Mucosa of stomach (tissue), 1 donor: Measurements from ENCODE around the gene TBX10.
A peak's percentile ranks its signal among the peaks of the same experiment; 100 is the strongest.
"Not testable (repeated sequence)": the region's sequence is repeated elsewhere in the genome, so short reads cannot be mapped to it uniquely, and the experiment has no call there.

Experiments used
- H3K27me3 ChIP-seq: one replicate; pipeline ENCODE4 v1.7.0; 2013; ENCODE audit warnings: mild to moderate bottlenecking, low read length; ENCODE audit not compliant: control insufficient read depth, insufficient read depth
- H3K36me3 ChIP-seq: one replicate; pipeline ENCODE4 v1.7.0; 2013; ENCODE audit warnings: low read length; ENCODE audit not compliant: control insufficient read depth, insufficient read depth
- H3K4me1 ChIP-seq: one replicate; pipeline ENCODE4 v1.7.0; 2013; ENCODE audit warnings: mild to moderate bottlenecking, low read length; ENCODE audit not compliant: control insufficient read depth, insufficient read depth
- H3K4me3 ChIP-seq: one replicate; pipeline ENCODE4 v1.7.0; 2013; ENCODE audit warnings: low read length
- H3K9ac ChIP-seq: one replicate; pipeline ENCODE4 v1.7.0; 2013; ENCODE audit warnings: mild to moderate bottlenecking, low read length, moderate library complexity
- H3K9me3 ChIP-seq: one replicate; pipeline ENCODE4 v1.7.0; 2013; ENCODE audit warnings: mild to moderate bottlenecking, low read length, moderate library complexity; ENCODE audit not compliant: control insufficient read depth
- donor health status: Pancreatic carcinoma.

The TBX10 gene

GRCh38 chr11:67631411-67631810, 8.2 kb downstream of the TBX10 start:
- no peak overlapping the region for H3K4me3 ChIP-seq
- H3K27me3 ChIP-seq, result no peaks in the 10 kb centered on the region
- H3K36me3 ChIP-seq, result no peaks in the 10 kb centered on the region
- H3K9me3 ChIP-seq, result no peaks in the 10 kb centered on the region
- H3K9ac ChIP-seq, result peak overlapping the region; percentile 79
- H3K4me1 ChIP-seq, result peaks cover 47% of the 10 kb centered on the region

DNA sequence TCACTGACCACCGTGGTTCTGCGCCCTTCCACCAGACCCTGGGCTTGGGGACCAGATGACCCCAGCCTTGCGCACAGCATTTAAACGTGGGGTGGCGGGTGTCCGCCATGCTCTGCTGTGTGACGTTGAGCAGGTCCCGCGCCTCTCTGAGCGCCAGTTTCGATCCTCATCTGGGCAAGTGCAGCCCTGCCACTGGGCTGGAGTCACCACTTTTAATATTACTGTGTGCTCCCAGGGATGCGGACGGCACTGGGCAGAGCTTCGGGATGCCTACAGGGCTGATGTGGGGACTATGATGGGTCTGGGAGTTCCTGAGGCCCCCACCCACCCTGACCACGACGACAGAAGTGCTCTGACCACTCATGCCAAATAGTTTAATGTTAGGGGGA, 8.6 kb downstream of the TBX10 start:
- Histone ChIP-seq H3K36me3 (no peaks in the 10 kb centered on the region), H3K9me3 (no peaks in the 10 kb centered on the region), H3K9ac (peak overlapping the region; percentile 79), H3K4me3 (peak overlapping the region; percentile 33), H3K27me3 (no peaks in the 10 kb centered on the region), H3K4me1 (peaks cover 47% of the 10 kb centered on the region)

DNA sequence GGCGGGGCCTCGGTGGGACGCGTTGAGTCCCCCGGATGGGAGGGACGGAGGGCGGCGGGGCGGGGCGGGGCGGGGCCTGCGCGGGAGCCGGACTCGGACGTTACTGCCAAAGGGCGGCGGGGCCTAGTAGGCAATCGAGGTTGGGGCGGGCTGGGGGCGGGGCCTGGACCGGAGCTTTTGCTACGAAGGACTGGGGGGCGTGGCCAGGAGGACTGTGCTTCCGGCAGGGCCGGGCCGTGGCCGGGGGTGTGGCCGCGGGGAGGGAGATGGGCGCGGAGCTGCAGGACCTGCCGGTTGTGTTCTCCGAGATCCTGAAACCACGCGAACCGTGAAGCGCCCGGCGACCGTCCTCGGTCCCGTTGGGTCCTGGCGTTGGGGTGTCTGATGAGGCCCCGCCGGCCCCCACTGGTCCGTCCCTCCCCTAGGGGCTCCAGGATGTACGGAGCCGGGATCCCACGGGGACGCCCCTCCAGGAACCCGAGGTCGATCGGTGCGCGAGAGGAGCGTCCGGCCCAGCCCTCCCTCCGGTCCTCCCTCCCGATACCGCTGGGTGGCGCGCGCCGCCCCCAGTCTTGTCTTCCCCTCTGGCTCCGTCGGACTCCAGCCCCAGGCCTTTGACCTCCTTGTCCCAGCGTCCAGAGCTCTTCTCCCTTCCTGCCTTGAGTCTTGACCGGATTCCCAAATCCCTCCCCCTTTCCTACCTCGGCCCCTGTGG, 9.2 kb downstream of the TBX10 start:
- H3K4me1 ChIP-seq, result peaks cover 47% of the 10 kb centered on the region

DNA sequence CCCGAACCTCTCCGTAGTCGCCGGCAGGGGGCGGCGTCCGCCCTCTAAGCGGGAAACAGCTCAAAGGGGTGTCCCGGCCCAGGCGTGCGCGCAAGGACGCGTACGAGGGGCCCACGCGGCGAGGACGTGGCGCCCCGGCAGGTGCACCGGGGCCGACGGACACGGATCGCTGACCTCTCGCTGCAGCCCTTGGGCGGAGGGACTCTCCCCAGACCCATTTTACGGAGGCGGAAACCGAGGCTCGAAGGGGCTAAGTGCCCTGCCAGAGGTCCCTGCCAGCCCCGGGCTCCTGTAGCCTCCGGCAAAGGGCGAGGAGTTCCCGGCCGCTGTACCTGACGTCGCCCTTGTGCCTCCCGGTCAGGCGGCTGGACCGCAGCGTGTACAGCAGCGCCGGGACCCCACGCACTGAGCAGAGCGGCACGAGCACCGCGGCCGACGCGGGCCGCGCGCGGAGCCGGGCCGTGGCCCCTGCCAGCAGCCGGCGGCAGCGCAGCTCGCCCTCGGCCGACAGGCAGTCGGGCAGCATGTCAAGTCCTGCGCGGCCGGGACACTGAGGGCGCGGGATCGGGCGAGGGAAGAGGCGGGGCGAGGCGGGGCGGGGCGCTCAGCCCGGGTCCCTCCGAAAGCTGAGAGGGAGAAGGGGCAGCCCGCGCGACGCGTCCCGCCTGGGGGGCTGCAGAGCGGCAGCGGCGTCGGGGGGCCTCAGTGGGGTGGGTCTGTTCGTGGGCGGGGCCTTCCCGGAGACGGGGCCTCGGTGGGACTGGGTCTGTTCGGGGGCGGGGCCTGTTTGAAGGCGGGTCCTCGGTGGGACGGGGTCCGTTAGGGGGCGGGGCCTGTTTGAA, 10.0 kb downstream of the TBX10 start, which contains the start of gene NUDT8:
Gene NUDT8 (minus strand): TSS at position 552 of the 842 bp plus-strand sequence. CDS start 26 bp downstream, at position 526.
- Histone ChIP-seq H3K27me3 (no peaks in the 10 kb centered on the region), H3K4me1 (peaks cover 47% of the 10 kb centered on the region), H3K36me3 (no peaks in the 10 kb centered on the region), H3K9me3 (no peaks in the 10 kb centered on the region), H3K4me3 (peak within 1 kb of the TSS; percentile 45), H3K9ac (peak within 1 kb of the TSS; percentile 79)

More for the DNA sequence above, 9.2 kb downstream of the TBX10 start:
- Histone ChIP-seq H3K4me3 (peak overlapping the region; percentile 33), H3K9ac (peak overlapping the region; percentile 79), H3K9me3 (no peaks in the 10 kb centered on the region), H3K27me3 (no peaks in the 10 kb centered on the region), H3K36me3 (no peaks in the 10 kb centered on the region)

DNA sequence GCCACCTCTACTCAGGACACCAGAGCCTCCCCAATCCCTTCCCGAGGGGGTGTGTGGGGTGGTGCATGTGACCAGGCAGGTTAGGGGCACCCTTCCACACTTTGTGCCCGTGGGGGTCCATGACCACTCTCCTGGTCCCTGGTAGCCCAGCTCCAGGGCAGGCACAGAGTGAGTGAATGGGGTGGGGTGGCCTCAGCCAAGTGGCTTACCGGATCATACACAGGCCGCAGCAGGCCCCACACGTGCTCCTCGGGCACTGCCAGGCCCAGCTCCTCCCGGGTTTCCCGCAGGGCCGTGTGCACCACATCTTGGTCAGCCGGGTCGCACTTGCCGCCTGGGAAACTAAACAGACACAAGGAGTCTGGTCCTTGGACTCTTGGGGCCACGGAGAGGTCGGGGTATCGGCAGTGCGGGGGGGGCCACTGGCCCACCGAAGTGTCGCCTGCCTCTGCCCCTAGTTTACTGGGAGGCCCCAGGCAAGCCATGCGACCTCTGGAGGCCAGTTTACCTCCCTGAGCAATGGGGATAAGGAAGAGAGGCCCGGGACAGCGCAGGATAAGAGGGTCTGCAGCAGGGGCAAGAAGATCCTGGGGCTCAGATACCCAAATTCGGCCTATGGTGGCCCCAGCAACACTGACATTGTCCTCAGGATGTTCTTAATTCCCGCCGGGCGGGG, 10.7 kb downstream of the TBX10 start:
- H3K36me3 ChIP-seq, result no peaks in the 10 kb centered on the region
- peaks cover 45% of the 10 kb centered on the region for H3K4me1 ChIP-seq
- H3K9ac ChIP-seq, result peak overlapping the region; percentile 54
- H3K9me3 ChIP-seq, result no peaks in the 10 kb centered on the region
- H3K27me3 ChIP-seq, result no peaks in the 10 kb centered on the region
- H3K4me3 ChIP-seq, result peak overlapping the region; percentile 45

- Histone ChIP-seq H3K4me3 (no peak overlapping the region), H3K9ac (peak overlapping the region; percentile 28), H3K36me3 (no peaks in the 10 kb centered on the region), H3K9me3 (no peaks in the 10 kb centered on the region), H3K27me3 (no peaks in the 10 kb centered on the region), H3K4me1 (peaks cover 37% of the 10 kb centered on the region)
Measured at GRCh38 chr11:67627812-67628624, 11.5 kb downstream of the TBX10 start.

DNA sequence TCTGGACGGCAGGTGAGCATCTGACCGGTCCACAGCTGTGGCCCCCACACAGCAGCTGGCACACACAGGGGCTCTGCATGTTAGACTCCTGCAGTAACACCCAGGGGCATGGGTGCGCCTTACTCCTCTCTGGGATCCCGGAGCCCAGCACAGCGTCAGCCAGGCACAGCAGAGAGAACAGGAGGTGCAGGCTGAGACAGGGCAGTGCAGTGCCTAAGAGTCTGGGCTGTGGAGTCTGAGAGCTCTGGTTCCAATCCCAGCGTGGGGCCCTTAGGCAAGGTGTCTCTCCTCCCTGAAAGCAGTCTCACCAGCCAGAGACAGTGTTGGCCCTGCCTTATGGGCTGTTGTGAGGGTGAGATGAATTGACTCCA, 12.1 kb downstream of the TBX10 start:
- no peaks in the 10 kb centered on the region for H3K36me3 ChIP-seq
- H3K9ac ChIP-seq, result no peak overlapping the region
- no peaks in the 10 kb centered on the region for H3K9me3 ChIP-seq
- no peak overlapping the region for H3K4me3 ChIP-seq
- H3K27me3 ChIP-seq, result no peaks in the 10 kb centered on the region
- H3K4me1 ChIP-seq, result peaks cover 31% of the 10 kb centered on the region

GRCh38 chr11:67626970-67627369, 12.6 kb downstream of the TBX10 start:
- Histone ChIP-seq H3K9ac (no peak overlapping the region), H3K9me3 (no peaks in the 10 kb centered on the region), H3K27me3 (no peaks in the 10 kb centered on the region), H3K4me1 (peaks cover 26% of the 10 kb centered on the region), H3K4me3 (no peak overlapping the region), H3K36me3 (no peaks in the 10 kb centered on the region)

GRCh38 chr11:67626131-67626833, 13.3 kb downstream of the TBX10 start:
- not testable (repeated sequence) for H3K27me3 ChIP-seq, H3K4me3 ChIP-seq, H3K9ac ChIP-seq, H3K9me3 ChIP-seq, H3K36me3 ChIP-seq
- H3K4me1 ChIP-seq, result peaks cover 19% of the 10 kb centered on the region

GRCh38 chr11:67623795-67624194, 15.8 kb downstream of the TBX10 start:
- not testable (repeated sequence) for H3K9me3 ChIP-seq, H3K4me1 ChIP-seq, H3K9ac ChIP-seq, H3K36me3 ChIP-seq, H3K4me3 ChIP-seq, H3K27me3 ChIP-seq

DNA sequence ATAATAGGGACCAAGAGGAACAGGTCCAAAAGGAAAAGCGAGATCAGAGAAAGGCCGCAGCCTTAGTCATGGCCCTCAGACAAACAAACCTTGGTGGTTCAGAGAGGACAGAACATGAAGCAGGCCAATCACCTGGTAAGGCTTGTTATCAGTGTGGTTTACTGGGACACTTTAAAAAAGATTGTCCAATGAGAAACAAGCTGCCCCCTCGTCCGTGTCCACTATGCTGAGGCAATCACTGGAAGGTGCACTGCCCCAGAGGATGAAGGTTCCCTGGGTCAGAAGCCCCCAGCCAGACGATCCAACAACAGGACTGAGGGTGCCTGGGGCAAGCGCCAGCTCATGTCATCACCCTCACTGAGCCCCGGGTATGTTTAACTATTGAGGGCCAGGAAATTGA, 16.7 kb downstream of the TBX10 start:
- not testable (repeated sequence) for H3K9ac ChIP-seq, H3K36me3 ChIP-seq, H3K9me3 ChIP-seq, H3K4me1 ChIP-seq, H3K27me3 ChIP-seq, H3K4me3 ChIP-seq
